ENCODE measurements around the gene CASKIN2. TPM values are rescaled to one million over a fixed set of nuclear protein-coding genes. Genes with fewer than 3 reads are reported as not detected.
A peak's percentile ranks its signal among the peaks of the same experiment; 100 is the strongest.
"Not testable (repeated sequence)": the region's sequence is repeated elsewhere in the genome, so short reads cannot be mapped to it uniquely, and the experiment has no call there.

The CASKIN2 gene
- total and polyA plus RNA-seq, 11 donors = 19.5 to 51.2 (median 36.9) TPM

DNA sequence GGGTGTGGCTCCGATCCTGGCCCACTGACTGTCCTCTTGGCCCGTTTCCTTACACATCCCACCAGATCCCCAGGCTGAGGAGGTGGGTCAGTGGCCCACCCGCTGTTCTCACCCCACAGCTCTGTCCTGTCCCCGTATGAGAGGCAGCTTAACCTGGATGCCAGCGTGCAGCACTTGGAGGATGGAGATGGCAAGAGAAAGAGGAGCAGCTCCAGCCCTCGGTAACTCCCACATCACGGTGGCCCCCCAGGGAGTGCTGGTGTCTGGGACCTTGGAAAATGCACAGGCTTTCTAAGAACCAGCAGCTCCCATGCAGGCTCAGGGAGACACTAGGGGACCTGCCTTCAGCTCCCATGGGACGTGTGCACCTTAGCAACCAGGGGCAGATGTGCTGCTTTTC, 6.0 kb upstream of the CASKIN2 start:
- TF ChIP-seq POLR2A (IDR thresholded peaks at IDR 0.05) = no peak
- H3K4me3 ChIP-seq = no peak overlapping the region
- 86 to 94% (median 91%) methylated on average over 7 to 8 of the region's 8 CpGs for WGBS, 4 donors
- intact Hi-C loops (cut with DNase I) = loop anchor here in 5 of 10 donors (5.0 to 10.0 kb wide), 4 partner anchors 64 to 196 kb away; partner anchors contain the start of gene MYO15B (in 2 of the 5)
- no peak for DNase-seq
- H3K36me3 ChIP-seq = peaks cover 0 to 25% (median 12%) of the 10 kb centered on the region in 9 donors
- no peaks in the 10 kb centered on the region for H3K9me3 ChIP-seq
- H3K4me1 ChIP-seq = peaks cover 0 to 34% (median 19%) of the 10 kb centered on the region in 12 donors
- ATAC-seq = no peak
- H3K27me3 ChIP-seq = peaks cover 0 to 6% (median 0%) of the 10 kb centered on the region in 9 donors
- no peak overlapping the region for H3K27ac ChIP-seq

- H3K27me3 ChIP-seq, H3K27ac ChIP-seq, H3K9me3 ChIP-seq, DNase-seq, H3K4me3 ChIP-seq, ATAC-seq: not testable (repeated sequence)
- H3K4me1 ChIP-seq = peaks cover 0 to 25% (median 18%) of the 10 kb centered on the region in 12 donors
- peaks cover 0 to 25% (median 12%) of the 10 kb centered on the region in 9 donors for H3K36me3 ChIP-seq
- 92 to 96% (median 96%) methylated on average over 8 of the region's 8 CpGs for WGBS, 4 donors
- intact Hi-C loops (cut with DNase I) = loop anchor here in 5 of 10 donors (5.0 to 10.0 kb wide), 4 partner anchors 64 to 196 kb away; partner anchors contain the start of gene MYO15B (in 2 of the 5)
Observed at GRCh38 chr17:75520413-75520812, 5.1 kb upstream of the CASKIN2 start.

DNA sequence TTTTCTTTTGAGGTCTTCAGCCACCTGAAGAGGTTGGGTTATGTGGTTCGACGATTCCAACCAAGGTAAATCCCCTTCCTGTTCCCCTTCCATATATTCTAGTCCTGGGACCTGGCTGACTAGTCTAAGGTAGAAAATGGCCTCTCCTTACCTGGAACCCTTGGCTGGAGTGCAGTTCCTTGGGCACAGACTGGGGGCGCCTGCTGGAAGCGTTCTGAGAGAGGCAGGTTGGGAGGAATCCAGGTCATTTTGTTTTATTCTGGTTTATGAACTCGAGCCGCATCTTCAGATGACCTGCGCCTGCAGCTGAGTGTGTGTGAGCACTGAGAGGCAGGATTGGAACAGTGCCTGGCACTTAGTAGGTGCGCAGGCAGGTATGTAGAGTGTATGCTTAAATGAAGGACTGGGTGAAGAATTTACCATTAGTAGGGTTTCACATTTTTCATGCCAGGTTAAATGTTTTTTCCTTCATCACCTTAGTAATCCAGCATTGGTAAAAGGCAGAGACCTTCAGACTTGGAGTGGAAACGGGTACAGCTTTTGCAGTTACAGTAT, 3.7 kb upstream of the CASKIN2 start:
- DNase-seq (no peak), ATAC-seq (no peak)
- intact Hi-C loops (cut with DNase I) = loop anchor here in 8 of 10 donors (5.0 to 10.0 kb wide), 7 partner anchors 62 to 234 kb away; partner anchors contain the start of genes MYO15B (in 5 of the 8), TMEM94 (in 3 of the 8) and SLC25A19 (in 1 of the 8)
- WGBS, 4 donors = 91 to 97% (median 95%) methylated on average over 9 of the region's 9 CpGs
- Histone ChIP-seq H3K27me3 (no peaks in the 10 kb centered on the region), H3K36me3 (peaks cover 0 to 25% (median 12%) of the 10 kb centered on the region in 9 donors), H3K4me3 (no peak overlapping the region), H3K9me3 (no peaks in the 10 kb centered on the region), H3K27ac (peak overlapping the region in 1 of 12 donors; percentile 73), H3K4me1 (peaks cover 0 to 24% (median 17%) of the 10 kb centered on the region in 12 donors)
- TF ChIP-seq CTCF (IDR thresholded peaks at IDR 0.05) (no peak), POLR2A (IDR thresholded peaks at IDR 0.05) (no peak)

- Histone ChIP-seq H3K9me3 (no peaks in the 10 kb centered on the region), H3K27me3 (no peaks in the 10 kb centered on the region)
- DNase-seq = no peak
Observed at GRCh38 chr17:75518201-75518600, 2.9 kb upstream of the CASKIN2 start.

More at GRCh38 chr17:75518201-75518600, 2.9 kb upstream of the CASKIN2 start:
- intact Hi-C loops (cut with DNase I) = loop anchor here in 8 of 10 donors (5.0 to 10.0 kb wide), 7 partner anchors 61 to 233 kb away; partner anchors contain the start of genes MYO15B (in 5 of the 8), TMEM94 (in 3 of the 8) and SLC25A19 (in 1 of the 8)
- H3K4me3 ChIP-seq = peak overlapping the region in 1 of 12 donors; percentile 95
- H3K27ac ChIP-seq = peak overlapping the region in 1 of 12 donors; percentile 73
- H3K4me1 ChIP-seq = peaks cover 0 to 33% (median 19%) of the 10 kb centered on the region in 12 donors
- no peak for ATAC-seq
- WGBS, 4 donors = 74 to 89% (median 85%) methylated on average over 3 of the region's 3 CpGs
- peaks cover 0 to 27% (median 15%) of the 10 kb centered on the region in 9 donors for H3K36me3 ChIP-seq
- TF ChIP-seq CTCF (IDR thresholded peaks at IDR 0.05) (no peak), POLR2A (IDR thresholded peaks at IDR 0.05) (no peak)

Measured in heart left ventricle (tissue), 16 donors.